Aorta (tissue), 4 donors: Measurements from ENCODE around the gene MS4A5. TPM values are rescaled to one million over a fixed set of nuclear protein-coding genes. Genes with fewer than 3 reads are reported as not detected.

Experiments
- polyA plus RNA-seq, 2 donors: library from polyadenylated mRNA; stranded (reverse); fragments of 200-250 nt; gene quantifications; one replicate each; pipeline ENCODE4 v1.2.3, GENCODE V29; 2013
- total RNA-seq, 2 donors: library from RNA; stranded (reverse); fragmentation: NEBNext Ultra II Directional; extraction: Animal tissue kit (Norgen Biotek cat#: 25700); gene quantifications; one replicate each; pipeline ENCODE4 v1.2.1, GENCODE V29; 2021
- donor health status: healthy with polysubstance abuse.
- donor health status: Bipolar disorder and iron deficiency.
- donor health status: DM: no; HTN: no; CAD: no.
- donor health status: DM: yes; HTN: yes; CAD: no.

The MS4A5 gene
- total and polyA plus RNA-seq, 4 donors = not detected

Other genes with a start within 250 kb of the MS4A5 start
- 100 to 1,000 TPM in 1 of 2 donors, 10 to 100 TPM in 1; 76.9 to 214 TPM for gene MS4A6A, start 246.5 kb upstream of the MS4A5 start, total RNA-seq
- gene MS4A6A, start 246.5 kb upstream of the MS4A5 start, polyA plus RNA-seq = 100 to 1,000 TPM in 1 of 2 donors, 10 to 100 TPM in 1; 22.5 to 130 TPM
- 10 to 100 TPM in 1 of 2 donors, 1 to 10 TPM in 1; 1.0 to 15.5 TPM for gene MS4A4E, start 186.4 kb upstream of the MS4A5 start, total RNA-seq
- gene MS4A4E, start 186.4 kb upstream of the MS4A5 start, polyA plus RNA-seq = 1 to 10 TPM in 1 of 2 donors, not detected in 1; 1.0 TPM
- 10 to 100 TPM; 32.0 to 67.0 TPM for gene MS4A4A, start 148.9 kb upstream of the MS4A5 start, total RNA-seq
- 10 to 100 TPM in 1 of 2 donors, 1 to 10 TPM in 1; 3.9 to 42.8 TPM for gene MS4A4A, start 148.9 kb upstream of the MS4A5 start, polyA plus RNA-seq
- 1 to 10 TPM in 1 of 2 donors, not detected in 1; 1.3 TPM for gene MS4A6E, start 102.3 kb upstream of the MS4A5 start, total RNA-seq
- not detected for gene MS4A6E, start 102.3 kb upstream of the MS4A5 start, polyA plus RNA-seq
- 100 to 1,000 TPM in 1 of 2 donors, 10 to 100 TPM in 1; 78.1 to 121 TPM for gene MS4A7, start 51.0 kb upstream of the MS4A5 start, total RNA-seq
- gene MS4A7, start 51.0 kb upstream of the MS4A5 start, polyA plus RNA-seq = 10 to 100 TPM in 1 of 2 donors, 1 to 10 TPM in 1; 7.9 to 33.6 TPM
- gene MS4A14, start 33.1 kb upstream of the MS4A5 start, total RNA-seq = 10 to 100 TPM in 1 of 2 donors, 1 to 10 TPM in 1; 4.1 to 13.7 TPM
- gene MS4A14, start 33.1 kb upstream of the MS4A5 start, polyA plus RNA-seq = under 1 TPM in 1 of 2 donors, not detected in 1; 0.63 TPM
- 1 to 10 TPM; 1.1 to 1.2 TPM for gene MS4A1, start 26.3 kb downstream of the MS4A5 start, total RNA-seq
- under 1 TPM; 0.13 to 0.38 TPM for gene MS4A1, start 26.3 kb downstream of the MS4A5 start, polyA plus RNA-seq
- not detected for gene MS4A12, start 63.2 kb downstream of the MS4A5 start, total RNA-seq
- 10 to 100 TPM in 1 of 2 donors, under 1 TPM in 1; 0.84 to 11.1 TPM for gene MS4A12, start 63.2 kb downstream of the MS4A5 start, polyA plus RNA-seq
- not detected for gene MS4A13, start 85.8 kb downstream of the MS4A5 start, total RNA-seq
- not detected for gene MS4A13, start 85.8 kb downstream of the MS4A5 start, polyA plus RNA-seq